ENCODE results near the gene NINL.
"Not testable (repeated sequence)": the region's sequence is repeated elsewhere in the genome, so short reads cannot be mapped to it uniquely, and the experiment has no call there.

The NINL gene

DNA sequence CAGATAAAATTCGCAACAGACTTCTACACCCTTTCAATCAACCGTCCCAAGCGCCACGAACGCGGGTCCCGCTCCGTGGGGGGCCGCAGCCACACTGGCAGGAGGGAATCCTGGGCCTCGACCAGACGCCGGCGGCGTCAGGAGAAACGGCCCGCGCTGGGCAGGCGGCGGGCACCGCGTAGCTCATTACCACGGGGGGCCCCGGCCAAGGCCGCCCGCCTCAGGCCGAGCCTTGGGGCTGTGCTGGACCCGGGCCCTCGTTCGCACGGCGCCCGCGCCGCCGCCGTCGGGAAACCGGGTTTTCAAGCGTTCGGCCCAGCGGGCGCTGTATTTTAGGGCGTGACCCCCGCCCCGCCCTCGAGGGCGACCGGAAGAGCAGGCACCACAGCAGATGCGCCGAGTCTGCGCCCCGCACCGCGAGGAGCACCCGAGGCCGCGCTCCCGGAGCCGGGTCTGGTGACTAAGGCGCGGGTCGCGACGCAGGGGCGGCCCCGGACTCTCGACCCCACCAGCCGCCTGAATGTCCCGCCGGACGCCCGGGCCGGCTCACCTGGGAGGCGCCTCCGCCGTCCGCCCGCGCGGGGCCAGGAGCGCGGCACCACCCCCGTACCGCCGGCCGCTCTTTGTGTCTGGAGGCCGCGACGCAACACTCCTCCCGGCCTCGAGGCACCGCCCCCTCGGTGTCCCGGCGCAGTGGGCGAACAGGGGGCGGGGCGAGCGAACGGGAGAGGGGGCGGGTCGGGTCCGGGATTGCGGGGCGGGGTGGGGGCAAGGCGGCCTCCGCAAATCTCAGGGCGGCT lies at the start of gene NINL:
NINL (minus strand) TSS at position 627 of the 800 bp plus-strand sequence. CDS start 58,944 bp downstream, outside the sequence.
- peak; percentile 28 for DNase-seq (ENCODE audit: low read depth)

DNA sequence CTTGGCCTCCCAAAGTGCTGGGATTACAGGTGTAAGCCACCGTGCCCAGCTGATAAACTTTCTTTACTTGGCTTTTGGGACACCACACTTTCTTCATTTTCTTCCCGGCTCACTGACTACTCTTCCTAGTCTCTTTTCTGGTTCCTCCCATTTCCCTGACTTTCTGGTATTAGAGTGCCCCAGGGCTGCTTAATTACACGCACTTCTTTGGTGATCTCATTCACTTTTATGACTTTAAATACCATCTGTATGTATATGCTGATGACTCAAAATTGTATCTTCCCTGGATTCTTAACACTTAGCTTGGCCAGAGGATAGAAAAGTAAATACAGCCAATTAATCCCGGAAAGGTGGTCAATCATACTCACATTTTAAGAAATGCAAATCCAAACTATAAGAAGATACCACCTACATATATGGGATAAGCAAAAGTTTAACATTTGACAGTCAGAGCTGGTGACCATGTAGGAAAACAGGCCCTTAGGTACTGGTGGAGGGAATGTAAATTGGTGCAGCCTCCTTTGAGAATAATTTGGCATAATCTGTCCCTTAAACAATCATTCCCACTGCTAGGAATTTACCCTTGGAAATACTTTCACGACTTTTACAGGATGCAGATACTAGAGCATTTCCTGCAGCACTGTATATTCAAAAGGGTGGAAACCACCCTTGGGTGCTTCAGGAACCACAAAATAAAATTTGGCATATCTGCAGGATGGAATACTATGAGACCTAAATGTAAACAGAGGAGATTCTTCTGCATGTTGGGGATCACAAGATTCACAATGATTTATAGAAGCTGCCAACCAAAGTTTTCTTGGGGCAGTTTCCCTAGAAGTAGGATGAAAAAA lies 47.8 kb upstream of the NINL start:
- DNase-seq (ENCODE audit: low read depth) = peak; percentile 28

GRCh38 chr20:25630615-25631014 lies 45.3 kb upstream of the NINL start:
- not testable (repeated sequence) for DNase-seq (ENCODE audit: low read depth)

GRCh38 chr20:25629816-25630499 lies 44.6 kb upstream of the NINL start:
- no peak for DNase-seq (ENCODE audit: low read depth)

- no peak for DNase-seq (ENCODE audit: low read depth)
Measured at GRCh38 chr20:25626779-25627178, 41.4 kb upstream of the NINL start.

DNA sequence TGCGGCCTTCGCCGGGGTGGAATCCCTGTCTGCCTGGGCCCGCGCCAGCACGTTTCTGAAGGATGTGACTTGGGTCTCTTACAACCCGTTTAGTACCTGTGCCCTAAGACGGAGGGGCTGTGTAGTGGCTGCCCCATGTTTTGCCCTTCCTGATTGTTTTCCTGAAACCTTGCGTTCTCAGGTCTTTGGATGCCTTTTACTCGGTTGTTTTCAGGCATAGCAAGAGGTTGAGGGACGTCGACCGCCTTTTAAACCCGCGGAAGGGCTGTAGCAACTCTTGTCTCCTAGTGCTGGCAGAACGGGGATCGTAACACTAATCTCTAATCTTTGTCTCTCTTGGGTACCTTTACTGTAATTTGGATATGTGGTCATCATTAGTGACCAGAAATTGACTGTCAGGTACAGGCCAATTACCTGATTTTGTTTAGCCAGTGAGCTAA lies 39.2 kb upstream of the NINL start:
- no peak for DNase-seq (ENCODE audit: low read depth)

GRCh38 chr20:25623736-25624499 lies 38.6 kb upstream of the NINL start, which contains the start of gene NANP:
NANP (minus strand) TSS chr20:25624014; CDS start chr20:25623948, 66 bp downstream.
- peak; percentile 97 for DNase-seq (ENCODE audit: low read depth)

- no peak for DNase-seq (ENCODE audit: low read depth)
Measured at GRCh38 chr20:25623225-25623735, 37.9 kb upstream of the NINL start.

- DNase-seq (ENCODE audit: low read depth) = peak; percentile 12
Measured at GRCh38 chr20:25622450-25623224, 37.3 kb upstream of the NINL start.

DNA sequence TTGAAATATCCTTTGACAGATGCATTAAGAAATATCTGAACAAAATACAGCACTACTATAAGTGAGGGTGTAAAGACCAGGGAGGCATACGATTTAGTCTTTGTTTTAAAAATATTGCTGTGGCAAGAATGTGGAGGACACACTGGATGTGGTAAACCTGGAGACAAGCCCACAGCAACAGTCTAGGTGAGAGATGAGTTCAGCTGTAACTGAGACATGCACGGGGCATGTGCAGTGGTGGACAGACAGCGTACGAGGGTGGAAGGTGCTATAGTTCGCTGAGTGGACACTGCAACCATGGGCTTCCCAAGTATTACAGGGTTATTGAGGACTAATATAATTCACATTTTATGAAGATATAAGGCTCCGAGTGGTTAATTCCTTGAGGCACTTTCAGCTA lies 36.7 kb upstream of the NINL start:
- DNase-seq (ENCODE audit: low read depth) = no peak

DNA sequence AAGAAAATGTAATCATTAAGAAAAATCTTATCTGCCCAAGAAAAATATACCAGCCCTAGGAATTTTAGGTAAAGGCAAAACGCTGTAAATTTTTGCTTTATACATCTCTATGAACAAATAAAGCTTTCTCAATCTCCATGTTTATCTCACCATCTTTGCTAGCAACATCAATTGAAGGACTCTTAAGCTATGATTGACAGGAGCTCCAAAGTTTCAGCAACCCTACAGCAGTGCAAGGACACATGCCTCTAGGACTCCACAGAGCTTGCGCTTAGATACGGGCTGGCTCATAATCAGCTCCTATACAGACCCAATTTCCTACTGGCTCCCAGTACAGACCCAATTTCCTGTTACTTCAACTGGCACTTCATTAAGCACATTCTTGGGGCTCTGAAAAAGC lies 34.2 kb upstream of the NINL start:
- DNase-seq (ENCODE audit: low read depth) = no peak

DNA sequence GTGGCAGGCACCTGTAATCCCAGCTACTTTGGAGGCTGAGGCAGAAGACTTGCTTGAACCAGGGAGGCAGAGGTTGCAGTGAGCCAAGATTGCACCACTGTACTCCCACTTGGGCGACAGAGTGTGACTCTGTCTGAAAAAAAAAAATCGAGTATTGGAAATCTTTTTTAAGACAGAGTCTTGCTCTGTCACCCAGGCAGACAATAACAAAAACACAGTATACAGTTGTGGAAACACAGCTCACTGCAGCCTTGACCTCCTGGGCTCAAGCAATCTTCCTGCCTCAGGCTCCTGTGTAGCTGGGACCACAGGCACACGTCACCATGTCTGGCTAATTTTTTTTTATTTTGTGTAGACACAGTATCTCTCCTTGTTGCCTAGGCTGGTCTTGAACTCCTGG lies 23.4 kb upstream of the NINL start:
- no peak for DNase-seq (ENCODE audit: low read depth)

- no peak for DNase-seq (ENCODE audit: low read depth)
Measured at GRCh38 chr20:25606094-25606695, 20.9 kb upstream of the NINL start.

- DNase-seq (ENCODE audit: low read depth) = no peak
Measured at GRCh38 chr20:25605148-25605547, 19.8 kb upstream of the NINL start.

DNA sequence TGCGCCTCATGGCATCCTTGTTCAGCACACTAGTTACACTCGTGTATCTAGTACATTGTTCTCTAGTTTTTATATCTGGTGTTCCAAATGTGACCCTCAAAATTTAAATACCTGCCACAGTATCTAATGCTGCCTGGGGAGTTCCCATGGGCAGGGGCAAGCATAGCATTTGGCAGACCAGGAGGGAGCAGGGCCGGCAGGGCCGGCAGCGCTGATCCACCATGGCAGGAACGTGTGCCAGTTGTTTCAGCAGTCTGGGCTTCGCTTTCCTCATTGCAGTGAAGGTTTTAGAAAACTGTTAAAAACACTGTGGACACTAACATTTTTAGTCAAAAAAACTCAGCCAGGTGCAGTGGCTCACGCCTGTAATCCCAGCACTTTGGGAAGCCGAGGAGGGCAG lies 19.3 kb upstream of the NINL start:
- no peak for DNase-seq (ENCODE audit: low read depth)

DNA sequence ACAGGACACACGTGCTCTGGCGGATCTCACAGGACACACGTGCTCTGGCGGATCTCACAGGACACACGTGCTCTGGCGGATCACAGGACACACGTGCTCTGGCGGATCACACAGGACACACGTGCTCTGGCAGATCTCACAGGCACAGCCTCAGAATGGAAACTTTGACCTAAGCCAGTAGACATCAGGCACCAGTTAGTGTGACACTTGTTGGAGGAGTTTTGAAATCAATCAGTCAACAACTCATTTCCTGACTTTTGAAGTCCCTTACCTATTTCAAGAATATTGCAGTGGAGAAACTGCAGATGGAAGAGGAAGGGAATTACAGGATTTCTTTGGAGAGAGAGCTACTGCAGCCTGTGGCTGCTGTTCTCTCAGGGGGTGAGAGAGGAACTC lies 17.6 kb upstream of the NINL start:
- not testable (repeated sequence) for DNase-seq (ENCODE audit: low read depth)

DNA sequence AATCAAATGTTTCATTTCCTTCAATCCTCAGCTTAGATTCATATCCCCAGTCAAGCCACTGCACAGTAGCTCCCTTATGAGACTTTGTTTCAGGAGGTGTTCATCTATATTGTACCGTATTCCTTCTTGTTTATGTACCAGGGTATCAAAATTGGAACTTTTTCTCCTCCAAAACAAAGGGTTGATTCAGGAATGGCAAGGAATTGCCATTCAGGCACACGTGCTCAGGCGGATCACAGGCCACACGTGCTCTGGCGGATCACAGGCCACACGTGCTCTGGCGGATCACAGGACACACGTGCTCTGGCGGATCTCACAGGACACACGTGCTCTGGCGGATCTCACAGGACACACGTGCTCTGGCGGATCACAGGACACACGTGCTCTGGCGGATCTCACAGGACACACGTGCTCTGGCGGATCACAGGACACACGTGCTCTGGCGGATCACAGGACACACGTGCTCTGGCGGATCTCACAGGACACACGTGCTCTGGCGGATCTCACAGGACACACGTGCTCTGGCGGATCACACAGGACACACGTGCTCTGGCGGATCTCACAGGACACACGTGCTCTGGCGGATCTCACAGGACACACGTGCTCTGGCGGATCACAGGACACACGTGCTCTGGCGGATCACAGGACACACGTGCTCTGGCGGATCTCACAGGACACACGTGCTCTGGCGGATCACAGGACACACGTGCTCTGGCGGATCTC lies 17.0 kb upstream of the NINL start:
- DNase-seq (ENCODE audit: low read depth) = not testable (repeated sequence)

GRCh38 chr20:25601659-25602058 lies 16.3 kb upstream of the NINL start:
- DNase-seq (ENCODE audit: low read depth) = no peak

DNA sequence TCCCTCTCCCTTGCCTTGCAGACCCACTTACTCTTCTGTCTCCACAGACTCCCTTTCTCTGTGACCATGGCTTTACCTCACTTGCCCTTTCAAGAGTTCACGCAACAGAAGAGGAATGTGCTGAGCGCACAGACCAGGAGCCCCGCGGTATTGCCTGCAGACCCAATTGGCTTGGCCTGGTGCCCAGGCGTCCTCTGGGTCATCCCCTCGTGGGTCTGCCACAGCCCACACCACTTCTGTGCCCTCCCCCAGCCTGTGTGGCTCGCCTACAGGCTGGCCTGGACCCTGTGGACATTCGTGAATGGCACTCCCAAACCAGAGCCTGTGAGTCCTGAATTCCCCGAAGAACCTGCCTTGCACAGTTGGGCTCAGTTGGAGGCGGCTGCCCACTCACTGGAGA lies 15.3 kb upstream of the NINL start:
- no peak for DNase-seq (ENCODE audit: low read depth)

Data from GM04504 (cell line).